ENCODE measurements around the gene PARVG. TPM values are rescaled to one million over a fixed set of nuclear protein-coding genes. Genes with fewer than 3 reads are reported as not detected.

PARVG gene
- total RNA-seq, 1 donor from 2014 or later, result 19.9 TPM

DNA sequence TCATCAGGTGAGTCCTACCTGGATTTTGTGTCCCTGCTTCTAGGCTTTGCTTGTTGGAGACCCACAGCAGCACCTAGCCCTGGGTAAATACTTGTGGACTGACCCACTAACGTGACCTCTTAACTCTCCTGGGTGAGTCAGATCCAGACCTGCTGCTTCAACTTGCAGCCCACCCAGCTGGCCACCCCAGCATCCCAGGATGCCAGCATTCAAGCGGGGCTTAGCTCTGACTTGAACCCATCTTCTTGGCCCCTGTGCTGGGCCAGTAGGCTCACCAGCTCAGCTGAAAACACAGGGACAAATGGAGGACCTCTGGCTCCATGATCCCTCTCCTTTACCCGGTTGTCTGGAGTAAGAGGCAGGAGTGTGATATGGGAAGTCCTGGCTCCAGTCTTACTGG lies 33.5 kb downstream of the PARVG start:
- intact Hi-C loops (cut with DNase I), result no loop called here
- DNase-seq (ENCODE audit: low spot score in 2 of 2), result no peak
- TF ChIP-seq, protein P1, sequence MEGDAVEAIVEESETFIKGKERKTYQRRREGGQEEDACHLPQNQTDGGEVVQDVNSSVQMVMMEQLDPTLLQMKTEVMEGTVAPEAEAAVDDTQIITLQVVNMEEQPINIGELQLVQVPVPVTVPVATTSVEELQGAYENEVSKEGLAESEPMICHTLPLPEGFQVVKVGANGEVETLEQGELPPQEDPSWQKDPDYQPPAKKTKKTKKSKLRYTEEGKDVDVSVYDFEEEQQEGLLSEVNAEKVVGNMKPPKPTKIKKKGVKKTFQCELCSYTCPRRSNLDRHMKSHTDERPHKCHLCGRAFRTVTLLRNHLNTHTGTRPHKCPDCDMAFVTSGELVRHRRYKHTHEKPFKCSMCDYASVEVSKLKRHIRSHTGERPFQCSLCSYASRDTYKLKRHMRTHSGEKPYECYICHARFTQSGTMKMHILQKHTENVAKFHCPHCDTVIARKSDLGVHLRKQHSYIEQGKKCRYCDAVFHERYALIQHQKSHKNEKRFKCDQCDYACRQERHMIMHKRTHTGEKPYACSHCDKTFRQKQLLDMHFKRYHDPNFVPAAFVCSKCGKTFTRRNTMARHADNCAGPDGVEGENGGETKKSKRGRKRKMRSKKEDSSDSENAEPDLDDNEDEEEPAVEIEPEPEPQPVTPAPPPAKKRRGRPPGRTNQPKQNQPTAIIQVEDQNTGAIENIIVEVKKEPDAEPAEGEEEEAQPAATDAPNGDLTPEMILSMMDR (IDR thresholded peaks at IDR 0.05), result no peak
- Histone ChIP-seq H3K36me3 (no peaks in the 10 kb centered on the region), H3K9me3 (peaks cover 0 to 7% of the 10 kb centered on the region in 2 donors), H3K27me3 (no peaks in the 10 kb centered on the region), H3K4me1 (peaks cover 20 to 22% of the 10 kb centered on the region in 2 donors), H3K27ac (no peak overlapping the region), H3K4me3 (no peak overlapping the region)

DNA sequence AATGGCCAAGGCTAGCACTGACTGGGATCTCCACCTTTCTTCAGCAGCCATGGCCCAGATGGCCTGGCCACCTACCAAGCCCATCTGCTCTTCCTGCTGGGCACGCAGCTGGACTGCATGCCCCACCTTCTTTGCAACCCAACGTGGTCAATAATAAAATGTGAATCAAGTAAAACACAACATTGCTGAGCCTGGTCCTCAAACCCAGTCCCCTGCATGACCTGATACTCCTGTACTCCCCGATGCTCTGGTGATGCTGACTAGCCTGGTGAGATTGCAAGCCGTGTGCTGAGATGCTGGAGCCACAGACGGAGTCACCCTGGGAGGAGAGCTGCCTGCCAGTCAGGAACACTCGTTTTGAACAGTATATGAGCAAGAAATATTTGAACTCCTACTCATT lies 34.0 kb downstream of the PARVG start:
- peaks cover 20 to 22% of the 10 kb centered on the region in 2 donors for H3K4me1 ChIP-seq
- no peak overlapping the region for H3K4me3 ChIP-seq
- no peak overlapping the region for H3K27ac ChIP-seq
- no peaks in the 10 kb centered on the region for H3K36me3 ChIP-seq
- TF ChIP-seq, protein P1 (IDR thresholded peaks at IDR 0.05), result no peak
- no peaks in the 10 kb centered on the region for H3K27me3 ChIP-seq
- no peak for DNase-seq (ENCODE audit: low spot score in 2 of 2)
- intact Hi-C loops (cut with DNase I), result no loop called here
- H3K9me3 ChIP-seq, result peaks cover 0 to 1% of the 10 kb centered on the region in 2 donors

DNA sequence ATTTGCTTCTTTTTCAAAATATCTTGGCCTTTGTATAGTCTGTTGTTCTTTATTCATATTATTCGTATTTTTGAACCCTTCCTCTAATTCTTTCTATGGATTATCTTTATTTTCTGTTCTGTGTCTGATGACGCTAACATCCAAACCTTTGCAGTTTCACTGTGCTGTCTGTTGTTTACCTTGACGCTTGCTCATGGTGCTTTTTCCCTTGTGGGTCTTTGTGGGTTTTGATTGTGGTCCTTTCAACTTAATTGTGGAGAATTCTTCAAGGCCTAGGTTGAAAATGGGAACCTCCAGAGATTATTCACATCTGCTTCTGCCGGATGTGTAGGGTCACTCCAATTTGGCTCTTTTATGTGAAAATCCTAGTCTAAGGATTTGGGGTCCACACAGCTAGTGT lies 34.6 kb downstream of the PARVG start:
- Histone ChIP-seq H3K4me1 (peaks cover 20 to 22% of the 10 kb centered on the region in 2 donors), H3K27me3 (no peaks in the 10 kb centered on the region), H3K27ac (no peak overlapping the region), H3K36me3 (no peaks in the 10 kb centered on the region), H3K9me3 (no peaks in the 10 kb centered on the region), H3K4me3 (no peak overlapping the region)
- no peak for DNase-seq (ENCODE audit: low spot score in 2 of 2)
- intact Hi-C loops (cut with DNase I), result no loop called here
- TF ChIP-seq, protein P1 (IDR thresholded peaks at IDR 0.05), result no peak

DNA sequence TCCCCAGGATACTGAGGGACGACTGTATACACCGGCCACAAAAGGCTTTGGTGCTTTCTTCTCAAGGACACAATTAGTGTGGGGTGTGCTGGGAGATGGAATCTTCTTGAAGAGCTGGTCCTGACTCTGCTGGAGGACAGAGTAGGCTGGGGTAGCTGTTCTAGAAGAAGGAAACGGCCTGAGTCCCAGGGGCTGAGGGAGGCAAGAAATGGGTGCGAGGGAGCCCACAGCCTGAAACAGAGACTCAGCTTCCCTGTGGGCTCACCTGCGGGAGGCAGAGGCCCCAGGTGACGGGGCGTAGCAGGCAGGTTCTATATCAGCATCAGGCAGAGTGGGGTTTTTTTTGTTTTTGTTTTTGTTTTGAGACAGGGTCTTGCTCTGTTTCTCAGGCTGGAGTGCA lies 36.6 kb downstream of the PARVG start:
- Histone ChIP-seq H3K4me3 (no peak overlapping the region), H3K9me3 (no peaks in the 10 kb centered on the region), H3K27ac (no peak overlapping the region), H3K4me1 (peaks cover 4 to 7% of the 10 kb centered on the region in 2 donors), H3K27me3 (no peaks in the 10 kb centered on the region), H3K36me3 (no peaks in the 10 kb centered on the region)
- no peak for DNase-seq (ENCODE audit: low spot score in 2 of 2)
- TF ChIP-seq, protein P1 (IDR thresholded peaks at IDR 0.05), result no peak
- intact Hi-C loops (cut with DNase I), result no loop called here

DNA sequence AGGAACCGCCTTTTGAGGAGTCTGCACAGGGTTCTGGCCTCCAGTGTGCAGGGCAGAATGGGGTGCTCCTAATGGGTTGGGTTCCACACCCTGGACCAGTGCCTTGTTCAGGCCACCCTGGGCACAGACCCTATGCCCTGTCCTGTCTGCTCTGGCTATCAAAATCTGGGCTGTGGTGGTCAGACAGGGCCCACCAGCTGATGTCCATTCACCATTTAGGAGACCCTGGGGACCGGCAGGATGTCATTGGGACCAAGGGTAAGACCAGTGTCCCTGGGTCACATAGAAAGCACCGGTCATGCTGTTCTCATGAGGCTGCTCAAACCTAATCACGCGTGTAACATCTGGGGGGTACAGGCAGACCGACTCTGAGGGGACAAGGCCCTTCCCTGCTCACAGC lies 37.3 kb downstream of the PARVG start:
- no peak overlapping the region for H3K4me3 ChIP-seq
- no peaks in the 10 kb centered on the region for H3K36me3 ChIP-seq
- no peaks in the 10 kb centered on the region for H3K27me3 ChIP-seq
- no peak overlapping the region for H3K27ac ChIP-seq
- intact Hi-C loops (cut with DNase I), result no loop called here
- no peaks in the 10 kb centered on the region for H3K4me1 ChIP-seq
- TF ChIP-seq, protein P1 (IDR thresholded peaks at IDR 0.05), result no peak
- DNase-seq (ENCODE audit: low spot score in 2 of 2), result no peak
- no peaks in the 10 kb centered on the region for H3K9me3 ChIP-seq
